ENCODE measurements around the gene SHFL.

Gene SHFL

GRCh38 chr19:10122045-10122444 lies 35.9 kb downstream of the SHFL start:
- Histone ChIP-seq H3K4me3 (ENCODE audit: low read depth, low read length) (no peak overlapping the region), H3K27ac (ENCODE audit: extremely low read depth, low read depth, low read length) (no peak overlapping the region), H3K4me1 (ENCODE audit: control insufficient read depth, insufficient read depth, low read length) (no peaks in the 10 kb centered on the region), H3K9me3 (ENCODE audit: control insufficient read depth, insufficient read depth, low read depth, low read length) (no peaks in the 10 kb centered on the region), H3K36me3 (ENCODE audit: control insufficient read depth in 2 of 2, insufficient read depth in 1 of 2, low read length in 2 of 2) (peaks cover 15 to 39% of the 10 kb centered on the region in 2 experiments)
- POLR2A ChIA-PET: no interaction called here
- TF ChIP-seq ZNF548 (tag by site-specific recombination; IDR thresholded peaks at IDR 0.05): no peak
- CTCF ChIA-PET: interaction anchor here (0.5 to 1.2 kb wide), 7 partner anchors 9 to 302 kb away, joined by 3 to 7 read pairs (median 3); no protein-coding TSS in a partner anchor

GRCh38 chr19:10124429-10124828 lies 38.3 kb downstream of the SHFL start:
- TF ChIP-seq MEIS1 (CRISPR knock-in tag; IDR thresholded peaks at IDR 0.05; ENCODE audit: borderline replicate concordance) (no peak), ZNF548 (tag by site-specific recombination; IDR thresholded peaks at IDR 0.05) (peak; percentile 100)
- no peaks in the 10 kb centered on the region for H3K4me1 ChIP-seq (ENCODE audit: control insufficient read depth, insufficient read depth, low read length)
- POLR2A ChIA-PET: no interaction called here
- H3K9me3 ChIP-seq (ENCODE audit: control insufficient read depth, insufficient read depth, low read depth, low read length): no peaks in the 10 kb centered on the region
- no peak overlapping the region for H3K4me3 ChIP-seq (ENCODE audit: low read depth, low read length)
- CTCF ChIA-PET: no interaction called here
- H3K36me3 ChIP-seq (ENCODE audit: control insufficient read depth in 2 of 2, insufficient read depth in 1 of 2, low read length in 2 of 2): peaks cover 22 to 33% of the 10 kb centered on the region in 2 experiments; a peak in 2 of 3 replicates
- H3K27ac ChIP-seq (ENCODE audit: extremely low read depth, low read depth, low read length): no peak overlapping the region

GRCh38 chr19:10126213-10126639 lies 40.1 kb downstream of the SHFL start:
- Histone ChIP-seq H3K27ac (ENCODE audit: extremely low read depth, low read depth, low read length) (no peak overlapping the region), H3K4me1 (ENCODE audit: control insufficient read depth, insufficient read depth, low read length) (no peaks in the 10 kb centered on the region), H3K9me3 (ENCODE audit: control insufficient read depth, insufficient read depth, low read depth, low read length) (no peaks in the 10 kb centered on the region), H3K4me3 (ENCODE audit: low read depth, low read length) (no peak overlapping the region), H3K36me3 (ENCODE audit: control insufficient read depth in 2 of 2, insufficient read depth in 1 of 2, low read length in 2 of 2) (peaks cover 29 to 50% of the 10 kb centered on the region in 2 experiments; a peak in 2 of 3 replicates)
- CTCF ChIA-PET: interaction anchor here (0.7 to 0.9 kb wide), 4 partner anchors 13 to 195 kb away, joined by 3 read pairs; no protein-coding TSS in a partner anchor
- POLR2A ChIA-PET: no interaction called here
- TF ChIP-seq ZBTB11 (tag by site-specific recombination; conservative IDR thresholded peaks at IDR 0.05; ENCODE audit: low read depth) (no peak), ZSCAN30 (tag by site-specific recombination; IDR thresholded peaks at IDR 0.05) (no peak), HOXC10 (CRISPR knock-in tag; IDR thresholded peaks at IDR 0.05) (no peak), ZNF473 (tag by site-specific recombination; IDR thresholded peaks at IDR 0.05) (no peak)

GRCh38 chr19:10132905-10133304 lies 46.8 kb downstream of the SHFL start:
- no peak overlapping the region for H3K27ac ChIP-seq (ENCODE audit: extremely low read depth, low read depth, low read length)
- TF ChIP-seq ZNF280D (tag by site-specific recombination; IDR thresholded peaks at IDR 0.05) (peak; percentile 92), SCRT2 (tag by site-specific recombination; IDR thresholded peaks at IDR 0.05) (0 out of 2 replicates have a peak, but pooled peaks have one; percentile 48), ZNF701 (tag by site-specific recombination; IDR thresholded peaks at IDR 0.05) (no peak), ZNF629 (tag by site-specific recombination; IDR thresholded peaks at IDR 0.05) (no peak), ZNF214 (tag by site-specific recombination; IDR thresholded peaks at IDR 0.05; ENCODE audit: borderline replicate concordance) (no peak), KLF8 (tag by site-specific recombination; IDR thresholded peaks at IDR 0.05) (0 out of 2 replicates have a peak, but pooled peaks have one; percentile 33)
- H3K4me1 ChIP-seq (ENCODE audit: control insufficient read depth, insufficient read depth, low read length): no peaks in the 10 kb centered on the region
- CTCF ChIA-PET: interaction anchor here (0.5 to 1.0 kb wide), 6 partner anchors 13 to 217 kb away, joined by 3 to 5 read pairs (median 3); partner anchors contain the start of genes ANGPTL6 and EIF3G
- no peak overlapping the region for H3K4me3 ChIP-seq (ENCODE audit: low read depth, low read length)
- H3K36me3 ChIP-seq (ENCODE audit: control insufficient read depth in 2 of 2, insufficient read depth in 1 of 2, low read length in 2 of 2): peaks cover 53 to 91% of the 10 kb centered on the region in 2 experiments; a peak in 2 of 3 replicates
- POLR2A ChIA-PET: interaction anchor here (0.7 to 0.9 kb wide), 4 partner anchors 10 to 287 kb away, joined by 3 to 4 read pairs (median 3); partner anchors contain the start of gene PDE4A
- no peaks in the 10 kb centered on the region for H3K9me3 ChIP-seq (ENCODE audit: control insufficient read depth, insufficient read depth, low read depth, low read length)

Data from HEK293 (cell line).